Sigmoid colon (tissue), 7 donors: Measurements from ENCODE around the gene KRT20. TPM values are rescaled to one million over a fixed set of nuclear protein-coding genes. Genes with fewer than 3 reads are reported as not detected.

Source experiments
- DNase-seq: peaks from one replicate; pipeline ENCODE4 v3.0.0-alpha.2; 2019
- H3K27ac ChIP-seq, 4 donors: fragments of 200-600 bp; sonication (generic); one replicate each; pipeline ENCODE4 v1.5.1; 2016 to 2019; ENCODE audit warnings: mild to moderate bottlenecking in 1 of 4
- H3K27me3 ChIP-seq, 3 donors: fragments of 200-600 bp; sonication (generic); one replicate each; pipeline ENCODE4 v1.5.1; 2019; ENCODE audit warnings: mild to moderate bottlenecking in 1 of 3
- H3K36me3 ChIP-seq, 4 donors: fragments of 200-600 bp; sonication (generic); one replicate each; pipeline ENCODE4 v1.5.1; 2016 to 2019
- H3K4me1 ChIP-seq, 4 donors: fragments of 200-600 bp; sonication (generic); one replicate each; pipeline ENCODE4 v1.5.1; 2017 to 2019
- H3K4me3 ChIP-seq, 4 donors: fragments of 200-600 bp; sonication (generic); one replicate each; pipeline ENCODE4 v1.5.1; 2017 to 2019; ENCODE audit warnings: mild to moderate bottlenecking in 2 of 4, moderate library complexity in 1 of 4
- H3K9me3 ChIP-seq, 4 donors: fragments of 200-600 bp in 3 of 4; sonication (generic) in 3 of 4; one replicate each; pipeline versions ENCODE4 v1.5.1 to v1.6.1; 2013 to 2019
- EP300 ChIP-seq, 4 donors: sonication (generic); formaldehyde crosslinking; IDR thresholded peaks; one replicate each; pipeline ENCODE4 v1.6.1; 2017; ENCODE audit warnings: antibody characterized with exemption in 4 of 4
- POLR2A ChIP-seq, 2 donors: fragments of 450-650 bp; IDR thresholded peaks; one replicate each; pipeline ENCODE4 v1.6.1; 2016; ENCODE audit warnings: antibody characterized with exemption in 2 of 2, mild to moderate bottlenecking in 2 of 2, moderate library complexity in 2 of 2
- POLR2AphosphoS5 ChIP-seq, 4 donors: sonication (generic); formaldehyde crosslinking; IDR thresholded peaks; one replicate each; pipeline ENCODE4 v1.6.1; 2017; ENCODE audit warnings: antibody characterized with exemption in 4 of 4
- WGBS, 2 donors: extraction: QIAGEN DNeasy Blood & Tissue Kit; methylation state at CpG; one replicate each; pipeline ENCODE4 v1.1.7; 2013; 5-methylcytosine and 5-hydroxymethylcytosine counted together
- intact Hi-C: fragments of 100-400 bp; cut with DNase I; formaldehyde crosslinking; loops from one replicate; pipeline ENCODE4 v1.15.1; 2023
- polyA plus RNA-seq, 3 donors: library from polyadenylated mRNA; stranded (reverse); fragments of 200-250 nt; gene quantifications; one replicate each; pipeline ENCODE4 v1.2.3, GENCODE V29; 2013
- total RNA-seq, 4 donors: library from RNA; depleted of rRNA; stranded (reverse); fragments of >200 nt; gene quantifications; one replicate each; pipeline ENCODE4 v1.1.0, GENCODE V29; 2016
- TF ChIP-seq, protein P1 (sequence below), 4 experiments: fragments of 450-650 bp in 3 of 4; fragments of 200-600 bp in 1 of 4; IDR thresholded peaks; one replicate each; pipeline ENCODE4 v1.5.1; 2016 to 2019; ENCODE audit warnings: antibody characterized with exemption in 4 of 4, mild to moderate bottlenecking in 3 of 4, moderate library complexity in 2 of 4
- donor health status: healthy with polysubstance abuse.
- donor health status: Bipolar disorder and iron deficiency.
- donor health status: healthy.

KRT20 gene, protein sequence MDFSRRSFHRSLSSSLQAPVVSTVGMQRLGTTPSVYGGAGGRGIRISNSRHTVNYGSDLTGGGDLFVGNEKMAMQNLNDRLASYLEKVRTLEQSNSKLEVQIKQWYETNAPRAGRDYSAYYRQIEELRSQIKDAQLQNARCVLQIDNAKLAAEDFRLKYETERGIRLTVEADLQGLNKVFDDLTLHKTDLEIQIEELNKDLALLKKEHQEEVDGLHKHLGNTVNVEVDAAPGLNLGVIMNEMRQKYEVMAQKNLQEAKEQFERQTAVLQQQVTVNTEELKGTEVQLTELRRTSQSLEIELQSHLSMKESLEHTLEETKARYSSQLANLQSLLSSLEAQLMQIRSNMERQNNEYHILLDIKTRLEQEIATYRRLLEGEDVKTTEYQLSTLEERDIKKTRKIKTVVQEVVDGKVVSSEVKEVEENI
- total RNA-seq (1 to 10 TPM in 2 of 4 donors, not detected in 2; 1.4 to 2.1 TPM), polyA plus RNA-seq (1,000 to 10,000 TPM; 1,034 to 2,181 (median 1,227) TPM)

DNA sequence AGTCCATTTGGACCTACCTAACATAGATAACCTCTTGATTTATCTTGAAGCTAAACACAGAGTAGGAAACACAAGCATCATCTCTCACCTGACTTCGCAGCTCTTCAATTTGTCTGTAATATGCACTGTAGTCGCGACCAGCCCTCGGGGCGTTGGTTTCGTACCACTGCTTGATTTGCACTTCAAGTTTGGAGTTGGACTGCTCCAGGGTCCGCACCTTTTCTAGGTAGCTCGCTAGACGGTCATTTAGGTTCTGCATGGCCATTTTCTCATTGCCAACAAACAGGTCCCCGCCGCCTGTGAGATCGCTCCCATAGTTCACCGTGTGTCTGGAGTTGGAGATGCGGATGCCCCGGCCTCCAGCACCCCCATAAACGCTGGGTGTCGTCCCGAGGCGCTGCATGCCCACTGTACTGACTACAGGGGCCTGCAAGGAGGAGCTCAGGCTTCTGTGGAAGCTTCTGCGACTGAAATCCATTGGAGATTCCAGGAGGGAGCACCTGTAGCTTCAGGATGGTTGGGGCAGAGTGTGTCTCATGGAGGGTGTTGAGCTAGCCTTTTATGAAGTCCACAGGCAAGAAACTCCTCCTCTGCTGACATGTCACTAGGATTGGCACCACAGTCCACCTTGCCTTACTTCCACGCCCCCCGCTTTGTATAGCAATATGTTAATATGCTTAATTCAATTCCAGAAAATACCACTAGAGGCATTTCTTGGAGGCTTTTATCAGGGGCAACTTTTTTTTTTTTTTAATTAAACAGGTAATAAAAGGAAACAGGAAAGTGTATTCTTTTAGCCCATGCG lies at the start of gene KRT20:
TSS of gene KRT20 (minus strand) at position 535 of the 805 bp plus-strand sequence. CDS start at position 478, 57 bp downstream.
- peaks cover 0 to 20% (median 0%) of the 10 kb centered on the region in 3 donors for H3K27me3 ChIP-seq
- 56 to 84% methylated on average over 23 of the region's 23 CpGs for WGBS, 2 donors
- intact Hi-C loops, result no loop called here
- TF ChIP-seq POLR2AphosphoS5 (IDR thresholded peaks at IDR 0.05) (no peak), EP300 (IDR thresholded peaks at IDR 0.05) (no peak), POLR2A (IDR thresholded peaks at IDR 0.05) (no peak)
- TF ChIP-seq, protein P1, sequence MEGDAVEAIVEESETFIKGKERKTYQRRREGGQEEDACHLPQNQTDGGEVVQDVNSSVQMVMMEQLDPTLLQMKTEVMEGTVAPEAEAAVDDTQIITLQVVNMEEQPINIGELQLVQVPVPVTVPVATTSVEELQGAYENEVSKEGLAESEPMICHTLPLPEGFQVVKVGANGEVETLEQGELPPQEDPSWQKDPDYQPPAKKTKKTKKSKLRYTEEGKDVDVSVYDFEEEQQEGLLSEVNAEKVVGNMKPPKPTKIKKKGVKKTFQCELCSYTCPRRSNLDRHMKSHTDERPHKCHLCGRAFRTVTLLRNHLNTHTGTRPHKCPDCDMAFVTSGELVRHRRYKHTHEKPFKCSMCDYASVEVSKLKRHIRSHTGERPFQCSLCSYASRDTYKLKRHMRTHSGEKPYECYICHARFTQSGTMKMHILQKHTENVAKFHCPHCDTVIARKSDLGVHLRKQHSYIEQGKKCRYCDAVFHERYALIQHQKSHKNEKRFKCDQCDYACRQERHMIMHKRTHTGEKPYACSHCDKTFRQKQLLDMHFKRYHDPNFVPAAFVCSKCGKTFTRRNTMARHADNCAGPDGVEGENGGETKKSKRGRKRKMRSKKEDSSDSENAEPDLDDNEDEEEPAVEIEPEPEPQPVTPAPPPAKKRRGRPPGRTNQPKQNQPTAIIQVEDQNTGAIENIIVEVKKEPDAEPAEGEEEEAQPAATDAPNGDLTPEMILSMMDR (IDR thresholded peaks at IDR 0.05), result no peak
- no peak within 1 kb of the TSS for H3K27ac ChIP-seq
- no peak within 1 kb of the TSS for H3K4me3 ChIP-seq
- H3K9me3 ChIP-seq, result no peaks in the 10 kb centered on the region
- H3K36me3 ChIP-seq, result no peaks in the 10 kb centered on the region
- H3K4me1 ChIP-seq, result no peaks in the 10 kb centered on the region
- DNase-seq, result no peak

DNA sequence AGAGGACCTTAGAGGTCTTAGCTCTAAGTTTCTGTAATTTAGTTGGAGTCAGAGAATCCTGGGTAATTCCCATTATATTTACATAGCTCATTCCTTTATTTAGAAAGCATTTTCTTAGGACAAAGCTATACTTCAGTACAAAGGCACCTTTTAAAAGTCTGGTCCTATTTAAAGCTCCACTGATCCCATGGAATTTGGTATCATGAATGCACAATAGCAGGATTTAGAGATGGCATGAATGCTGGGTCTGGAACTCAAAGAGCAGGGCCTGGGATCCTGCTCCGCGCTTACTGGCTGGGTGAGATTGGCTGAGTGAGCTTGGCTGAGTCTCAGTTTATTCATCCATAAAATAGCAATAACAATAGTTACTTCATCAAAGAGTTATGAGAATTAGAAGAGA lies 47.6 kb upstream of the KRT20 start:
- H3K27ac ChIP-seq, result no peak overlapping the region
- no peak for TF ChIP-seq POLR2A (IDR thresholded peaks at IDR 0.05)
- no peak for TF ChIP-seq POLR2AphosphoS5 (IDR thresholded peaks at IDR 0.05)
- TF ChIP-seq EP300 (IDR thresholded peaks at IDR 0.05), result no peak
- TF ChIP-seq, protein P1 (IDR thresholded peaks at IDR 0.05), result no peak
- no peaks in the 10 kb centered on the region for H3K9me3 ChIP-seq
- no peaks in the 10 kb centered on the region for H3K27me3 ChIP-seq
- no peak for DNase-seq
- no peaks in the 10 kb centered on the region for H3K4me1 ChIP-seq
- H3K36me3 ChIP-seq, result no peaks in the 10 kb centered on the region
- H3K4me3 ChIP-seq, result no peak overlapping the region
- 78 to 97% methylated on average over 2 of the region's 2 CpGs for WGBS, 2 donors
- intact Hi-C loops, result no loop called here

DNA sequence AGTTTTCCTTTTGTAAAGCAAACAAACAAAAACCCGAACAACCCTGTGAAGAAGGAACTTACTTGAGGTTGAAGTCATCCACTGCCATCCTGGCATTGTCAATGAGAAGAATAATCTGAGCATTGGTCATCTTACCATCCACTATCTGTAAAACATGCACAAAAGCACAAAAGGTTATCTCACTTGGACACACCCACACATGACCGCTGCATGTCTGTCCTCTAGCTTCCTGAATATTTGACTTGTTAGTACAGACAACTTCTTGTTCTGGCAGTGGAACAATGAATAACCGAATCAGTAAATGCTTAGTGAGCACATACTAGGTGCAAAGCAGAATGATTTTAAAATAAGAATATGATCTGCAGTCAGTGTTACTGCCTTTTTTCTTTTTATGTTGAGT lies 46.3 kb upstream of the KRT20 start:
- no peak for DNase-seq
- 53 to 76% methylated on average over 3 of the region's 3 CpGs for WGBS, 2 donors
- Histone ChIP-seq H3K36me3 (no peaks in the 10 kb centered on the region), H3K27me3 (peaks cover 0 to 3% (median 0%) of the 10 kb centered on the region in 3 donors), H3K4me1 (no peaks in the 10 kb centered on the region), H3K27ac (no peak overlapping the region), H3K9me3 (no peaks in the 10 kb centered on the region), H3K4me3 (no peak overlapping the region)
- intact Hi-C loops, result no loop called here
- TF ChIP-seq POLR2A (IDR thresholded peaks at IDR 0.05), result no peak
- TF ChIP-seq, protein P1 (IDR thresholded peaks at IDR 0.05), result no peak
- TF ChIP-seq POLR2AphosphoS5 (IDR thresholded peaks at IDR 0.05), result no peak
- TF ChIP-seq EP300 (IDR thresholded peaks at IDR 0.05), result no peak

DNA sequence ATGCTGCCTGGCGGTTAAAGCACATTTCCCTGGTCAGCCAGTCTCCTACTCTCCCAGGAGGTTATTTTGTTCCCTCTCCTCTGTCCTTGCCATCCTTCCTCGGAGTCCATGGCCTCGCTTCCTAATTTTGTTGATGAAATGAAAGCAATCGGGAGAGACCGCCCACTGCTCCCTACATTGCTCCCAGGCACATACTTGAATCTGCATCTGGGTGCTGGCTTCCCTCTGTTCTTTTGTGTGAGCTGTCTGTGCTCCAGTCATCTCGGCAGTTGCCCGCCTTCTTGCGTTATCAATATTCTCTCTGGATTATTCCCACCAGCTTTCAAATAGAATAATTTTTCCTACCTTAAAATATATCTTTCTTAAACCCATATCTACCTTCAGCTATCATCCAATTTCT lies 41.3 kb upstream of the KRT20 start:
- intact Hi-C loops, result no loop called here
- Histone ChIP-seq H3K4me1 (peaks cover 0 to 10% (median 5%) of the 10 kb centered on the region in 4 donors), H3K9me3 (no peaks in the 10 kb centered on the region), H3K27me3 (peaks cover 0 to 4% (median 0%) of the 10 kb centered on the region in 3 donors), H3K36me3 (no peaks in the 10 kb centered on the region), H3K27ac (no peak overlapping the region), H3K4me3 (no peak overlapping the region)
- DNase-seq, result no peak
- WGBS, 2 donors, result 89 to 93% methylated on average over 8 of the region's 8 CpGs
- TF ChIP-seq POLR2AphosphoS5 (IDR thresholded peaks at IDR 0.05) (no peak), EP300 (IDR thresholded peaks at IDR 0.05) (no peak), POLR2A (IDR thresholded peaks at IDR 0.05) (no peak)
- TF ChIP-seq, protein P1 (IDR thresholded peaks at IDR 0.05), result no peak
